ENCODE measurements around the gene CAST. TPM values are rescaled to one million over a fixed set of nuclear protein-coding genes. Genes with fewer than 3 reads are reported as not detected.

Gene CAST
- total and polyA plus RNA-seq, 4 donors: 101 to 307 (median 212) TPM

DNA sequence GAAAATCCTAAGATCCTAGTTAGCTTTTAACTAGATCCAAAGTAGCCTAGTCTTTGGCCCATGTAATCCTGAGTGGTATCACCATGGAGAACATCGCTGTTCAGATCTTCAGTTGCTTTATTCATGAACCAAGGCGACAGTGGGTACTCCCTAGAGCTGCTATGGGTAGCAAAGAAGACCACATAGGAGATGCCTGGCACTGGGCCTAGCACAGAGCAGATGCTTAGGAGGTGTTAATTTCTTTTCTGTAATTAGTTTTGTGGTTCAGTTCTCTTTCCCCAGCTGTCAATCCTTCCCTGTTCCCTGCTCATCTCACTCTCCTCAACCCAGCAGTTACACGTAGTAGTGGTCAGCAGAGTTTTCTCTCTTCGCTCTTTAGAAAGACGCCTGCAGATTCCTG lies 9.3 kb downstream of the CAST start:
- H3K27me3 ChIP-seq (ENCODE audit: control insufficient read depth in 1 of 2, insufficient read depth in 2 of 2, low read length in 1 of 2): no peaks in the 10 kb centered on the region
- no peak overlapping the region for H3K27ac ChIP-seq (ENCODE audit: low read depth in 1 of 2, low read length in 2 of 2)
- ATAC-seq (ENCODE audit: low FRiP score) (no peak), DNase-seq (no peak)
- 96 to 97% methylated on average over 5 of the region's 5 CpGs for WGBS, 2 donors
- no peaks in the 10 kb centered on the region for H3K9me3 ChIP-seq (ENCODE audit: control insufficient read depth, low read length)
- no peaks in the 10 kb centered on the region for H3K36me3 ChIP-seq (ENCODE audit: control insufficient read depth in 1 of 2, insufficient read depth in 2 of 2, low read length in 1 of 2)
- intact Hi-C loops (cut with DNase I): no loop called here
- peaks cover 0 to 5% of the 10 kb centered on the region in 2 donors for H3K4me1 ChIP-seq (ENCODE audit: control insufficient read depth in 1 of 2, insufficient read depth in 2 of 2, low read length in 2 of 2)
- H3K4me3 ChIP-seq (ENCODE audit: low read length in 2 of 2): no peak overlapping the region

DNA sequence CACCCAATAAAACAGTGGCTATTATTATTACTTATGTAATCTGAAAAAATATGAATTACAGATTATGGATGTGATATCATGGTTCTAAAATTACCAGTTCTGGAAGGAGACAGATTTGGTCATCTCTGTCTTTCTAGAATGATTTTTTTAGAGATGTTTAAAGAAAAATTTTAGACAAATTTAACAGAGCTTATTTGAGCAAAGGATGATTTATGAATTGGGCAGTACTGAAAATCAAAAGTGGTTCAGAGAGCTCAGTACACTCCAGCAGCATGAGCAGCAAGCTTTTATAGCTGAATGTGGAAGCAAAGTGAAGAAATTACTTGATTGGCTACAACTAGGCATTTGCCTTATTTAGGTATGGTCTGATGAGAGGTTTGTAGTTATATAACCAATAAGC lies 11.0 kb downstream of the CAST start:
- DNase-seq (no peak), ATAC-seq (ENCODE audit: low FRiP score) (no peak)
- Histone ChIP-seq H3K27me3 (ENCODE audit: control insufficient read depth in 1 of 2, insufficient read depth in 2 of 2, low read length in 1 of 2) (no peaks in the 10 kb centered on the region), H3K36me3 (ENCODE audit: control insufficient read depth in 1 of 2, insufficient read depth in 2 of 2, low read length in 1 of 2) (peaks cover 0 to 2% of the 10 kb centered on the region in 2 donors), H3K4me3 (ENCODE audit: low read length in 2 of 2) (no peak overlapping the region), H3K27ac (ENCODE audit: low read depth in 1 of 2, low read length in 2 of 2) (no peak overlapping the region), H3K4me1 (ENCODE audit: control insufficient read depth in 1 of 2, insufficient read depth in 2 of 2, low read length in 2 of 2) (peaks cover 2 to 3% of the 10 kb centered on the region in 2 donors), H3K9me3 (ENCODE audit: control insufficient read depth, low read length) (no peaks in the 10 kb centered on the region)
- intact Hi-C loops (cut with DNase I): no loop called here

DNA sequence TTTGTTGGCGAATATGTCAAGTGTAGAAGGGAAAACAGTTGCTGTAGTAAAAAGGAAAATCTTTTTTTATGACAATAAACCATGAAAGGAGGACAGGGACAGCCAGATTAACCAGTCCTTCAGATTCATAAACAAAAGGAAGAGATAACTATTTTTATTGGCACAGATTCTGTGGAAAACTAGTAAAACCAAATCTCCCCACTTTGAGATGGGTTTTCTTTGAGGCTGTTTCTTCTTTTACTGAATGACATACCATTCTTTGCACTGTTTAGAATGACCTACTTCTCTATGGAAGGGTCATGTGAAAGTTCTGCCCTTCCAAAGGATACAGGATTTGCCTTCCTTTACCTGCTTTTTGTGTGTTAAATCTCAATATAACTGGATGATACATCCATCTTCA lies 13.7 kb downstream of the CAST start:
- Histone ChIP-seq H3K9me3 (ENCODE audit: control insufficient read depth, low read length) (no peaks in the 10 kb centered on the region), H3K27me3 (ENCODE audit: control insufficient read depth in 1 of 2, insufficient read depth in 2 of 2, low read length in 1 of 2) (no peaks in the 10 kb centered on the region), H3K36me3 (ENCODE audit: control insufficient read depth in 1 of 2, insufficient read depth in 2 of 2, low read length in 1 of 2) (peaks cover 0 to 2% of the 10 kb centered on the region in 2 donors), H3K27ac (ENCODE audit: low read depth in 1 of 2, low read length in 2 of 2) (no peak overlapping the region), H3K4me3 (ENCODE audit: low read length in 2 of 2) (no peak overlapping the region), H3K4me1 (ENCODE audit: control insufficient read depth in 1 of 2, insufficient read depth in 2 of 2, low read length in 2 of 2) (peaks cover 2 to 3% of the 10 kb centered on the region in 2 donors)
- ATAC-seq (ENCODE audit: low FRiP score): no peak
- DNase-seq: no peak
- intact Hi-C loops (cut with DNase I): no loop called here
- WGBS, 2 donors: 93 to 97% methylated on average over 1 of the region's 1 CpG

DNA sequence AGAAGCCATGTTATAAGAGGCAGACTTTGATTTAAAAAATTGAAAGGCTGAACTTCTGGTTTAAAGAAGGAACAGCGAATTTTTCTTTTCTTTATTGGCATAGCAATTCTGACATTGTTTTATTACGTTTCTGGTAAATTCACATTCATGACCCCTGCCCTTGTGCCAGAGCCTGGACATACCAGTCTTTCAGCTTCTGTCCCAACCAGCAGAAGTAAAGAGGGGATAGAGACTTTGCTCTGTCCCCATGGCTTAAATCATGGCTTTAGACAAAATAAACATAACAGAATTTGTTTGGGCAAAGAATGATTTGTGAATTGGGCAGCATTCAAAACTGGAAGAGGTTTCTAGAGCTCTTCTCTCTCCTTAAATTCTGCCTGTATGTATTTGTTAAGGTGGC lies 15.3 kb downstream of the CAST start:
- Histone ChIP-seq H3K27me3 (ENCODE audit: control insufficient read depth in 1 of 2, insufficient read depth in 2 of 2, low read length in 1 of 2) (no peaks in the 10 kb centered on the region), H3K27ac (ENCODE audit: low read depth in 1 of 2, low read length in 2 of 2) (no peak overlapping the region), H3K4me1 (ENCODE audit: control insufficient read depth in 1 of 2, insufficient read depth in 2 of 2, low read length in 2 of 2) (peaks cover 0 to 2% of the 10 kb centered on the region in 2 donors), H3K9me3 (ENCODE audit: control insufficient read depth, low read length) (no peaks in the 10 kb centered on the region), H3K4me3 (ENCODE audit: low read length in 2 of 2) (no peak overlapping the region), H3K36me3 (ENCODE audit: control insufficient read depth in 1 of 2, insufficient read depth in 2 of 2, low read length in 1 of 2) (peaks cover 0 to 2% of the 10 kb centered on the region in 2 donors)
- intact Hi-C loops (cut with DNase I): no loop called here
- no peak for ATAC-seq (ENCODE audit: low FRiP score)
- WGBS, 2 donors: 52 to 57% methylated on average over 2 of the region's 2 CpGs
- no peak for DNase-seq

- ATAC-seq (ENCODE audit: low FRiP score) (no peak), DNase-seq (no peak)
- no peaks in the 10 kb centered on the region for H3K9me3 ChIP-seq (ENCODE audit: control insufficient read depth, low read length)
- H3K4me1 ChIP-seq (ENCODE audit: control insufficient read depth in 1 of 2, insufficient read depth in 2 of 2, low read length in 2 of 2): peaks cover 0 to 2% of the 10 kb centered on the region in 2 donors
- no peak overlapping the region for H3K27ac ChIP-seq (ENCODE audit: low read depth in 1 of 2, low read length in 2 of 2)
- intact Hi-C loops (cut with DNase I): no loop called here
- H3K4me3 ChIP-seq (ENCODE audit: low read length in 2 of 2): no peak overlapping the region
- peaks cover 0 to 2% of the 10 kb centered on the region in 2 donors for H3K36me3 ChIP-seq (ENCODE audit: control insufficient read depth in 1 of 2, insufficient read depth in 2 of 2, low read length in 1 of 2)
- 10 to 12% methylated on average over 4 of the region's 4 CpGs for WGBS, 2 donors
- H3K27me3 ChIP-seq (ENCODE audit: control insufficient read depth in 1 of 2, insufficient read depth in 2 of 2, low read length in 1 of 2): no peaks in the 10 kb centered on the region
These were observed 17.1 kb downstream of the CAST start for GRCh38 chr5:96679293-96679692.

DNA sequence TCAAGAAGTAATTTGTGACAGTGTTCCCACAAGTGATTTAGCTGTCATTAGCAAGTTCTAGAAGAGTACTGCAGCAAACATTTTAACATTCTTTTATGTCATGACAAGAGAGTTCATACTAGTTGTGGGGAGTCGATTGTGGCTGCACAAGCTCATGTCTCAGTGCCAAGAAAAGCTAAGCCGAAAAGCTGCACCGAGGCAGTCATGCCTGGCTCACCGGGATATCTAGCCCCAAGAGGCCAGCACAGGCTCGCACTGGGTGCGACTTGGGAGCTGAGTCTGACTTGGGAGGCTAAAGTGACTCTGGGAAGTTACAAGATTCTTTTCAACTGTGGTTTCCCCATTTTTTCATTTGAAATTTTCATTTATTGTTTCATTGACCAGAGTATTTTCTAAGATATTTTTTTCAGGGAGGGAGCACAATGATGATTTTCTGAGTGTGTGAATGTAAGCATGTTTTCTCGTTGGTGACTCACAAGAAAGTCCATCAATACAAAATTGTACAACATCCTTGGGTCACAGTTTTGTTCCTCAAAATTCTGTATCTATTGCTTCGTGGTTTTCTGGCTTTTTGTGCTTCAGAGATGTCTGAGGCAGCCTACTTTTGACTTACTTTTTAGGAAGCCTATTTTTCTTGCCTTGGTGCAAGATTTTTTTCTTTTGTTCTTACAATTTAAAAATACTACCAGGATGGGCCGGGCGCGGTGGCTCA lies 18.7 kb downstream of the CAST start:
- intact Hi-C loops (cut with DNase I): no loop called here
- no peaks in the 10 kb centered on the region for H3K27me3 ChIP-seq (ENCODE audit: control insufficient read depth in 1 of 2, insufficient read depth in 2 of 2, low read length in 1 of 2)
- H3K4me3 ChIP-seq (ENCODE audit: low read length in 2 of 2): no peak overlapping the region
- 41% methylated on average over 11 of the region's 11 CpGs for WGBS, 2 donors
- DNase-seq: peak; percentile 54 to 78
- H3K27ac ChIP-seq (ENCODE audit: low read depth in 1 of 2, low read length in 2 of 2): no peak overlapping the region
- no peaks in the 10 kb centered on the region for H3K9me3 ChIP-seq (ENCODE audit: control insufficient read depth, low read length)
- H3K4me1 ChIP-seq (ENCODE audit: control insufficient read depth in 1 of 2, insufficient read depth in 2 of 2, low read length in 2 of 2): peaks cover 0 to 2% of the 10 kb centered on the region in 2 donors
- peak; percentile 54 for ATAC-seq (ENCODE audit: low FRiP score)
- peaks cover 0 to 2% of the 10 kb centered on the region in 2 donors for H3K36me3 ChIP-seq (ENCODE audit: control insufficient read depth in 1 of 2, insufficient read depth in 2 of 2, low read length in 1 of 2)

GRCh38 chr5:96683392-96683791 lies 21.2 kb downstream of the CAST start:
- H3K27ac ChIP-seq (ENCODE audit: low read depth in 1 of 2, low read length in 2 of 2): no peak overlapping the region
- no peak for DNase-seq
- H3K36me3 ChIP-seq (ENCODE audit: control insufficient read depth in 1 of 2, insufficient read depth in 2 of 2, low read length in 1 of 2): no peaks in the 10 kb centered on the region
- no peaks in the 10 kb centered on the region for H3K9me3 ChIP-seq (ENCODE audit: control insufficient read depth, low read length)
- WGBS, 2 donors: 91 to 95% methylated on average over 1 of the region's 1 CpG
- ATAC-seq (ENCODE audit: low FRiP score): no peak
- H3K4me3 ChIP-seq (ENCODE audit: low read length in 2 of 2): no peak overlapping the region
- intact Hi-C loops (cut with DNase I): no loop called here
- no peaks in the 10 kb centered on the region for H3K27me3 ChIP-seq (ENCODE audit: control insufficient read depth in 1 of 2, insufficient read depth in 2 of 2, low read length in 1 of 2)
- H3K4me1 ChIP-seq (ENCODE audit: control insufficient read depth in 1 of 2, insufficient read depth in 2 of 2, low read length in 2 of 2): no peaks in the 10 kb centered on the region

DNA sequence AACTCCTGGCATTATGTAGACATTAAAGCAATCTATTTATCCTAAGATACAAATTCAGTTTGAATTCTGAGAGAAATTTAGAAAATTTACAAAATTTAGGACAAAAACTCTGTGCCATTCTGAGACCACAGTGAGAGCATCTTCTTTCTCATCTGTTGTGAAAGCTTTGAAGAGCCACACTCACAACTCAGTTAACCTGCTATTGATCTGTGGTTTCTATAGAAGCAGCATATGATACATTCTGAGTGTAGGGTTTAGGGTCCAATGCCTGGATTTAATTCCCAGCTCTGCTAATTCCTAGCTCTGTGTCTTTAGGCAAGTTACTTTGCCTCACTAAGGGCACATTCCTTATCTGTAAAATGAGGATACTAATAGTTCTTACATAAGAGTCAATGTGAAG lies 21.6 kb downstream of the CAST start:
- DNase-seq: no peak
- H3K4me1 ChIP-seq (ENCODE audit: control insufficient read depth in 1 of 2, insufficient read depth in 2 of 2, low read length in 2 of 2): no peaks in the 10 kb centered on the region
- H3K27me3 ChIP-seq (ENCODE audit: control insufficient read depth in 1 of 2, insufficient read depth in 2 of 2, low read length in 1 of 2): no peaks in the 10 kb centered on the region
- intact Hi-C loops (cut with DNase I): no loop called here
- no peak overlapping the region for H3K27ac ChIP-seq (ENCODE audit: low read depth in 1 of 2, low read length in 2 of 2)
- H3K36me3 ChIP-seq (ENCODE audit: control insufficient read depth in 1 of 2, insufficient read depth in 2 of 2, low read length in 1 of 2): no peaks in the 10 kb centered on the region
- no peak overlapping the region for H3K4me3 ChIP-seq (ENCODE audit: low read length in 2 of 2)
- no peaks in the 10 kb centered on the region for H3K9me3 ChIP-seq (ENCODE audit: control insufficient read depth, low read length)
- ATAC-seq (ENCODE audit: low FRiP score): no peak

GRCh38 chr5:96687080-96687479 lies 24.9 kb downstream of the CAST start:
- no peaks in the 10 kb centered on the region for H3K36me3 ChIP-seq (ENCODE audit: control insufficient read depth in 1 of 2, insufficient read depth in 2 of 2, low read length in 1 of 2)
- no peaks in the 10 kb centered on the region for H3K9me3 ChIP-seq (ENCODE audit: control insufficient read depth, low read length)
- DNase-seq (no peak), ATAC-seq (ENCODE audit: low FRiP score) (no peak)
- intact Hi-C loops (cut with DNase I): no loop called here
- H3K4me3 ChIP-seq (ENCODE audit: low read length in 2 of 2): no peak overlapping the region
- H3K27ac ChIP-seq (ENCODE audit: low read depth in 1 of 2, low read length in 2 of 2): no peak overlapping the region
- 91 to 92% methylated on average over 5 of the region's 5 CpGs for WGBS, 2 donors
- peaks cover 0 to 1% of the 10 kb centered on the region in 2 donors for H3K4me1 ChIP-seq (ENCODE audit: control insufficient read depth in 1 of 2, insufficient read depth in 2 of 2, low read length in 2 of 2)
- H3K27me3 ChIP-seq (ENCODE audit: control insufficient read depth in 1 of 2, insufficient read depth in 2 of 2, low read length in 1 of 2): no peaks in the 10 kb centered on the region

All from aorta (tissue), 5 donors.